SH-SY5Y (cell line): ENCODE results near the gene SCARB1.

Source experiments
- GATA2 ChIP-seq: IDR thresholded peaks from 2 replicates; pipeline ENCODE4 v1.6.1; 2011; ENCODE audit warnings: mild to moderate bottlenecking, low read depth, low read length
- GATA3 ChIP-seq: IDR thresholded peaks from 2 replicates; pipeline ENCODE4 v1.6.1; 2011; ENCODE audit warnings: low read depth, mild to moderate bottlenecking, low read length, moderate library complexity

GRCh38 chr12:124792156-124792555 lies 71.5 kb downstream of the SCARB1 start:
- TF ChIP-seq GATA2 = no peak
- TF ChIP-seq GATA3 = no peak
